Activated naive CD4-positive, alpha-beta T cell treated with anti-CD3 and anti-CD28 coated beads, Interleukin-2, amount 50 U/mL, for 72 hours (primary cell): ENCODE results near the gene ARHGAP33. TPM values are rescaled to one million over a fixed set of nuclear protein-coding genes. Genes with fewer than 3 reads are reported as not detected.
A peak's percentile ranks its signal among the peaks of the same experiment; 100 is the strongest.

Experiments
- ATAC-seq, 2 donors: fragments of 150-1000 bp; cut with Tn5 transposase; 2 replicates each; pipeline ENCODE4 v1.10.0; 2021; ENCODE audit warnings: mild to moderate bottlenecking in 2 of 2, moderate library complexity in 2 of 2
- DNase-seq, 2 donors: peaks; one replicate each; pipeline ENCODE4 v3.0.0; 2021 to 2022; ENCODE audit warnings: low spot score in 2 of 2
- H3K27ac Mint-ChIP-seq, 2 donors: one replicate each; pipeline ENCODE4 v1.8.0; 2022; ENCODE audit warnings: mild to moderate bottlenecking in 2 of 2, mixed read lengths in 2 of 2
- H3K36me3 Mint-ChIP-seq, 2 donors: one replicate each; pipeline ENCODE4 v1.8.0; 2022; ENCODE audit warnings: mixed read lengths in 2 of 2
- H3K9me3 Mint-ChIP-seq, 2 donors: one replicate each; pipeline ENCODE4 v1.8.0; 2022; ENCODE audit warnings: mixed read lengths in 2 of 2
- total RNA-seq, 2 donors: library from RNA; stranded (reverse); gene quantifications; one replicate each; pipeline ENCODE4 v1.2.3, GENCODE V29; 2022

The ARHGAP33 gene
- total RNA-seq, 2 donors from 2014 or later = 38.7 to 106 TPM

DNA sequence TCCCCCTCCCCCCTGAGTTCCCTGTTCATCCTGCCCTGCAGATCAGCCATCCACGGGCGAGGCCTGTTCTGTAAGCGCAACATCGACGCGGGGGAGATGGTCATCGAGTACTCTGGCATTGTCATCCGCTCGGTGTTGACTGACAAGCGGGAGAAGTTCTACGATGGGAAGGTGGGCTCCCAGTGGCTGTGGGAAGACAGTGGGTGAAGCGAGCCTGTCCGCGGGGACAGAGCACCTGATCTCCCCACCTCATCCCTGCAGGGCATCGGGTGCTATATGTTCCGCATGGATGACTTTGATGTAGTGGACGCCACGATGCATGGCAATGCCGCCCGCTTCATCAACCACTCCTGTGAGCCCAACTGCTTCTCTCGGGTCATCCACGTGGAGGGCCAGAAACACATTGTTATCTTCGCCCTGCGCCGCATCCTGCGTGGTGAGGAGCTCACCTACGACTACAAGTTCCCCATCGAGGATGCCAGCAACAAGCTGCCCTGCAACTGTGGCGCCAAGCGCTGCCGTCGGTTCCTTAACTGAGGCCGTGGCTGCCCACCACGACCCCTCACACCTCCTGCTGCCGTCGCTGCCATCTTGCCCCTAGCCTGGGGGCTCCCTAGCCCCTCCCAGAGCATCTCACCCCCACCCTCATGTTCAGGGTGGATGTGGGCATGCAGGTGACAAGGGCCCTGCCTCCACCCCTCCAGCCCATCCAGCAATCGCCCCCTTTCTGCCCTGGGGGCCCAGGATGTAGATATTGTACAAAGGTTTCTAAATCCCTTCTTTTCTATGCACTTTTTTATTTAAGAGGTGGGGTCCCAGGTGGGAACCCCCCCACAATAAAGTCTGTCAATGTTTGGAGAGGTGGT lies 37.1 kb upstream of the ARHGAP33 start:
- Mint-ChIP-seq H3K9me3 (no peaks in the 10 kb centered on the region), H3K27ac (peak overlapping the region; percentile 36 to 93)

GRCh38 chr19:35738887-35739229 lies 36.5 kb upstream of the ARHGAP33 start:
- no peak for ATAC-seq
- DNase-seq = no peak
- Mint-ChIP-seq H3K9me3 (no peaks in the 10 kb centered on the region), H3K36me3 (peaks cover 20 to 28% of the 10 kb centered on the region in 2 donors), H3K27ac (peak overlapping the region; percentile 36 to 93)

More for the DNA sequence above, 37.1 kb upstream of the ARHGAP33 start:
- peaks cover 20 to 30% of the 10 kb centered on the region in 2 donors for H3K36me3 Mint-ChIP-seq
- ATAC-seq (no peak), DNase-seq (no peak)

DNA sequence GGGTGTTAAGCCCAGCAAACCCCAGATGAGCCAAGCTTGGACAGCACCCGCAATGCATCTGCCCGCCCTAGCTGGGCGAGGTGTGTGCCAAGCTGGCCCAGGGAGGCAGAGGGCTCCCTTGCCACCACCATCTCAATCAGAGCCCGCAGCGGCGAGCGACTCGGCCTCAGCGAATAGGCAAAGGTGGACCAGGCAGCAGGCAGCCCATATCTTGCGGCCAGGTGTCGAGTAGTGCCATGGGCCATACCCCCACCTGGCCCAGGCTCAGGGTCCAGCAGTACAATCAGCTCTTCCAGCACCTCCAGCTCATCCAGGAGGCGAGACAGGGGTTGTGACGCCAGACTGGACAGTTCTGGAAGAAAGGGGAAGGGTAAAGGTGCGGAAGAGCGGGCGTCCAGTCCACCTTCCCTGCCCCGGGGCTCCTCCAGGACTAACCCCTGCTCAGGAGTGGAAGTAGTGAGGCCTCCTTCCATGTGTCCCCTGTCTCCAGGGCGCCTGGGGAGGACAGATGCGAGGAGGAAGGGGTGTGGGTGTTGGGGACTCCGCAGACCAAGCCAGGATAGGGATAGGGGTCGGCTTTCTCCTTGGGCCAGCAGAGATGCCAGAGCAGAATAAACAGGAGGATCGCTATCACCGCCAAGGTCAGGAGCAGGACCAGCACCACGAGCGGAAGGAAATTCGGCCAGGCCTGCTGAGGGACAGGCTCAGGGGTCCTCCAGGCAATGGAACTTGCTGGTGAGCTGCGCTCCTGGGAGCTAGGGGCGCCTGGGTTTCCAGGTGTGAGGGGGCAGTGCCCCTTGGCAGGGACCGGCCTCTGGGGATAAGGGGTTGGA lies 35.9 kb upstream of the ARHGAP33 start:
- peak overlapping the region in 1 of 2 donors; percentile 93 for H3K27ac Mint-ChIP-seq
- H3K36me3 Mint-ChIP-seq = peaks cover 20 to 22% of the 10 kb centered on the region in 2 donors
- ATAC-seq (no peak), DNase-seq (no peak)
- H3K9me3 Mint-ChIP-seq = no peaks in the 10 kb centered on the region

- peak overlapping the region in 1 of 2 donors; percentile 93 for H3K27ac Mint-ChIP-seq
- DNase-seq (no peak), ATAC-seq (peak in 1 of 2 donors; percentile 6)
- no peaks in the 10 kb centered on the region for H3K9me3 Mint-ChIP-seq
- peaks cover 18 to 20% of the 10 kb centered on the region in 2 donors for H3K36me3 Mint-ChIP-seq
Observed at GRCh38 chr19:35740108-35740422, 35.3 kb upstream of the ARHGAP33 start.

GRCh38 chr19:35740423-35741202 lies 34.8 kb upstream of the ARHGAP33 start:
- Mint-ChIP-seq H3K9me3 (no peaks in the 10 kb centered on the region), H3K36me3 (peaks cover 22 to 24% of the 10 kb centered on the region in 2 donors), H3K27ac (peak overlapping the region; percentile 93 to 95)
- ATAC-seq = peak; percentile 72 to 74
- peak; percentile 95 to 98 for DNase-seq

GRCh38 chr19:35741203-35741515 lies 34.2 kb upstream of the ARHGAP33 start:
- DNase-seq = no peak
- Mint-ChIP-seq H3K27ac (peak overlapping the region; percentile 93 to 95), H3K36me3 (peaks cover 26 to 27% of the 10 kb centered on the region in 2 donors), H3K9me3 (no peaks in the 10 kb centered on the region)
- no peak for ATAC-seq

DNA sequence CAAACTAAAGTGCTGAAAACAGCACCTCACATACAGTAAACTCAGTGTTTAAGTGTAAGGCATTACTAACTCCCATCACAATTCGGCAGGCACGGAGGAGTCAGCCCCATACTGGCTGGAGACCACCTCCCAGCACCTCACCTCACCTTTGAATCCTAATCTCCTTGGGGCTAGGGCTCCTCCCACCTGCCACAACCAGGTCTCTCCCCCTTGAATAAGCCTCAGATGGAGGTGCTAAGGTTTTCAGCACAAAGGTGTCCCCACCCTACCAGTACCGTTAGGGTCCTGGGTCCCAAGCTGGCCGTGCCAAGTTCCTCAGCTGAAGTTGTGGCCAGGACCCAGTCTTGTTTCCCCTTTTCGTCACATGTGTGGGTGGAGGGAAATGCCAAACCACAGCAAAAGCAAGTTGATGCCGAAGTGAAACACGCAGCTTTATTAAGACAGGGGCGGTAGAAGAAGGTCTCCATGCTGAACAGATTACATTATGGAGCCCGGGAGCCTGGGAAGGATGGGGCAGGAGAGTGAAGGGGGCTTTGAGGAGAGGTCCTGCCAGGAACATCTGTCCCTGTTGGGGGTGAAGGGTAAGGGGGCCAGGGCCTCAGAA lies 33.1 kb upstream of the ARHGAP33 start, which contains the start of gene IGFLR1:
Gene IGFLR1 (minus strand): TSS at position 332 of the 604 bp plus-strand sequence. CDS start 1,272 bp downstream, outside the sequence.
- ATAC-seq (peak in 1 of 2 donors; percentile 9), DNase-seq (peak; percentile 70 to 85)
- Mint-ChIP-seq H3K36me3 (peaks cover 26% of the 10 kb centered on the region in 2 donors), H3K9me3 (no peaks in the 10 kb centered on the region), H3K27ac (peak within 1 kb of the TSS; percentile 93 to 96)

DNA sequence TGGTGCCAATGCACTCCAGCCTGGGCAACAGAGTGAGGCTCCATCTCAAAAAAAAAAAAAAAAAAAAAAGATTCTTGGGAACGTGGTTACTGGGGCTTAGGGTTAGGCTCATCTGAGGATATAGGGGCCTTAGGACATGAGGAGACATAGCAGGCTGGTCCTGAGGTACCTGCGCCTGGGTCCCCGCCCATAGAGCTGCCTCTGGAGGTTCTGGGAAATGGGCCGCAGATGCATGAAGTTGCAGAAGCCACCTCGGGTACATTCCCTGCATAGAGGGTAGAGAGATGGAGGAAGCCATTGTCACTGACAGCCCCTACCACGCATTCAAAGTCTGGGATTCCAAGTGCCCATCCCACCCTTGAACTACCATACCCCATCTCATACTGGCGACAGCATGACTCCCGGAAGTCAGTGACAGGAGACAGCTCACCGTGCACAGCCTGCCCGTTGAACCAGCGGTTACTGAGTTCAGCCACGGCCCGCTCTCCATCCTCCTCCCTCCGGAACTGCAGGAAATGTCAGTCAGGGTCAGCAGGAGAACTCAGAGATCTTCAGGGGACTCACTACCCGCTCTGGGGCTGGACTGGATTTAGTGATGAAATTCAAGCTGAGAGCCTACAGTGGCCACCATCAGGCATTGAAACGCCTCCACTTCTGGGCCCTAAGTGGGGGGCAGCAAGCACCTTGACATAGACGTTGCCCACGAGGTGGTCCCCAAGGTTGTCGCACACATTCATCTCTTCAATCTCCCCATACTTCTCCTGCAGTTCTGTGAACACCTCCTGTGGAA lies 31.5 kb upstream of the ARHGAP33 start:
- Mint-ChIP-seq H3K36me3 (peaks cover 27 to 31% of the 10 kb centered on the region in 2 donors), H3K27ac (peak overlapping the region; percentile 93 to 100), H3K9me3 (no peaks in the 10 kb centered on the region)
- ATAC-seq (no peak), DNase-seq (no peak)

DNA sequence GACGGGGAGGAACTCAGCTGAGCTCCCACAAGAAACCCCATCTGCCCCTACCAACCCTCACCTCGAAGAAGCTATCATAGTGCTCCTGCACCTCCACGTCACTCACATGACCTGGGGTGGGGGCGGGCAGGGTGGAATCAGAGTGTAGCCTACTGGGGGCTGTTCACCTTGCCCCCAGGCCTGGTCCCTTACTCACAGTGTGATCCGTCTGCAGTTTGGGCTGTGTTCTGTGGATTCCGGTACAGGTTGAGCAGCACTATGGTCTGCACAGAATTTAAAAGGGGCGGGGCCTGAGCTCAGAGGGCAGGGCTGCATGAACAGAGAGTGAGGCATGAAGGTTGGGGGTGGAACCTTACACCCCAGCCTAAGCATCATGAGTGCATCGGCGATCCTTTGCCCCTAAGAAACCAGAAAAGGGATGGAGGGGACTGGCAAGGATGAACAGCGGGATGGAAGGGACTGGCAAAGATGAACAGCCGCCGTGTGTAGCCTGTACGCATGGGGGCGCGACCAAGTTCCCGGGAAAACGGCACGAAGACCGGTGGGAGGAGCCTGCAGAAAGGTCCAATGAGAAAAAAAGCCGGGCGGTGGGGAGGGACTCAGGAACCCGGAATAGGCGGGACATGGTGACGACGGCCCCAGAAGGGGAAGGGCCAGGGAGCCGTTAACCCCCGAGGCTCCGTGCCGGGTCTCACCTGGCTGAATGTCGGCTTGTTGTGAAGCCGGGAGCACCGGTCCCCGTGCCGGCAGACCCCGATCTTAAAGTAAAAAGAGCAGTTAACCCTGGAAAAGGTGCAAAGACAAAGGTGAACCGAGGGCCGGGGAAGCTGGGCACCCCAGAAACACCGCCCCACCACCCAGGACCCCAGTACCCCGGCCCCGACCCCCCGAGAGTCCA lies 30.7 kb upstream of the ARHGAP33 start:
- H3K36me3 Mint-ChIP-seq = peaks cover 25 to 31% of the 10 kb centered on the region in 2 donors
- peak overlapping the region; percentile 93 to 100 for H3K27ac Mint-ChIP-seq
- ATAC-seq (peak; percentile 58 to 64), DNase-seq (peak; percentile 89 to 94)
- no peaks in the 10 kb centered on the region for H3K9me3 Mint-ChIP-seq

- ATAC-seq (peak; percentile 53 to 60), DNase-seq (peak; percentile 92 to 98)
- peak within 1 kb of the TSS; percentile 93 to 100 for H3K27ac Mint-ChIP-seq
- H3K9me3 Mint-ChIP-seq = no peaks in the 10 kb centered on the region
- H3K36me3 Mint-ChIP-seq = peaks cover 25 to 31% of the 10 kb centered on the region in 2 donors
Observed at GRCh38 chr19:35745328-35746086, 29.9 kb upstream of the ARHGAP33 start, which contains the start of the genes PSENEN and U2AF1L4. Gene PSENEN (plus strand): TSS chr19:35745651. CDS start chr19:35745931, 280 bp downstream. Gene U2AF1L4 (minus strand): TSS chr19:35745418. CDS start chr19:35745391, 27 bp downstream.

GRCh38 chr19:35746087-35746462 lies 29.3 kb upstream of the ARHGAP33 start:
- DNase-seq (no peak), ATAC-seq (no peak)
- peaks cover 25% of the 10 kb centered on the region in 2 donors for H3K36me3 Mint-ChIP-seq
- H3K9me3 Mint-ChIP-seq = no peaks in the 10 kb centered on the region
- peak overlapping the region; percentile 93 to 100 for H3K27ac Mint-ChIP-seq

DNA sequence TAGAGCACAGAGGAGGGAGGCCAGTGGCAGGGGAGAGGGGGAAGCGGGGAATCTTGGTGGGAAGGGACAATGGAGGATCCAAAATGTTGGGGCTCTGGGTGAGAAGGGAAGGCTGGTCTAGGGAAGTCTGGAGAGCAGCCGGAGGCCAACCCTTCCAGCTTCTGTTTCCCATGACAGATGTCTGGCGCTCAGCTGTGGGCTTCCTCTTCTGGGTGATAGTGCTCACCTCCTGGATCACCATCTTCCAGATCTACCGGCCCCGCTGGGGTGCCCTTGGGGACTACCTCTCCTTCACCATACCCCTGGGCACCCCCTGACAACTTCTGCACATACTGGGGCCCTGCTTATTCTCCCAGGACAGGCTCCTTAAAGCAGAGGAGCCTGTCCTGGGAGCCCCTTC lies 28.8 kb upstream of the ARHGAP33 start:
- Mint-ChIP-seq H3K36me3 (peaks cover 24 to 25% of the 10 kb centered on the region in 2 donors), H3K27ac (peak overlapping the region; percentile 93 to 100)
- ATAC-seq = no peak

DNA sequence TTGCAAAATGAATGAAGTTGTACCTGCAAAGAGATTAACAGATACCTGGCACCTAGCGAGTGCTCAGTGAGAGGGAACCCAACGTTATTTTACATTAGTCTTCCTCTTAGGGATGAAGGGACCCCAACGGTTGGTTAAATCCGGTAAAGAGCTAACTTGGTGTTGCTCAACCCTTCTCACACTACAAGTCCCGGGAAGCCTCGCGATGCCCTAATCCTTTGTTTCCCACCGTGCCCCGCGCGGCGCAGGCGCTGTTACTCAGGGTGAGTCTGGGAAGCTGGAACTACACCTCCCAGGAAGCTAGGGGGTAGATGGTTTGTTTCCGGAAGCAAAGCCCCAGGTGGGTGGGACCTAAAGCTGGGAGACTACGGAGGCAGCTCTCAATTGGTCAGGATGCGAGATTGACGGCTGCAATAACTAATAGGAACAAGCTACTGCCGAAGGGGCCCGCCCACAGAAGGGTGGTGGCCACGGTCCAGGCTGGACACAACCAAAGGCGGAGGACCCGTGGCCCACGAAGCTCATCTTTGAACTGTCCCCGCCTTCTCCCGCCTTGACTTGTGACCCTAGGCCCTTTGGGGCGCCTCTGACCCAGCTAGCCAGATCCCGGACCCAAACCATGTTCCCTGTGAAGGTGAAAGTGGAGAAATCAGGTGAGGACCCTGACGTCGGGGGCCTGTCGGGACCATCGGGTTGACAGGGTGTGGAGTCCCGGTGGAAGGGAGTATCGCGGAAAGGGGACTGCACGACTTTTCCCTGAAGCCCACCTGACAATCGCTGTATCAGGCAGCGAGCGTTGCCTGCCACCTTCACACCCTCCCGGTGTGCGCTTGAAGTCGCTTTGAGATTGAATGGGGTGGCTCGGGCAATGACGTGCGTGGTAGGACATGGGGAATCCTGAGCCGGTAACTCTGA lies 27.0 kb upstream of the ARHGAP33 start, which contains the start of gene LIN37:
Gene LIN37 (plus strand): TSS at position 471 of the 915 bp plus-strand sequence. CDS start 149 bp downstream, at position 620.
- no peaks in the 10 kb centered on the region for H3K9me3 Mint-ChIP-seq
- ATAC-seq (peak; percentile 78 to 81), DNase-seq (peak; percentile 98 to 99)
- H3K27ac Mint-ChIP-seq = peak within 1 kb of the TSS; percentile 96
- H3K36me3 Mint-ChIP-seq = peaks cover 13 to 15% of the 10 kb centered on the region in 2 donors

More for the DNA sequence above, 28.8 kb upstream of the ARHGAP33 start:
- no peaks in the 10 kb centered on the region for H3K9me3 Mint-ChIP-seq
- no peak for DNase-seq
